SIG-M5 treated with dmso at 0.1 percent for 504 hours (cell line): ENCODE results near the gene CAVIN4.

Experiments used
- DNase-seq: peaks from one replicate; lab custom pipeline; 2025; ENCODE audit not compliant: unreplicated experiment; lab: John Stamatoyannopoulos, UW

CAVIN4 gene, protein sequence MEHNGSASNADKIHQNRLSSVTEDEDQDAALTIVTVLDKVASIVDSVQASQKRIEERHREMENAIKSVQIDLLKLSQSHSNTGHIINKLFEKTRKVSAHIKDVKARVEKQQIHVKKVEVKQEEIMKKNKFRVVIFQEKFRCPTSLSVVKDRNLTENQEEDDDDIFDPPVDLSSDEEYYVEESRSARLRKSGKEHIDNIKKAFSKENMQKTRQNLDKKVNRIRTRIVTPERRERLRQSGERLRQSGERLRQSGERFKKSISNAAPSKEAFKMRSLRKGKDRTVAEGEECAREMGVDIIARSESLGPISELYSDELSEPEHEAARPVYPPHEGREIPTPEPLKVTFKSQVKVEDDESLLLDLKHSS

DNA sequence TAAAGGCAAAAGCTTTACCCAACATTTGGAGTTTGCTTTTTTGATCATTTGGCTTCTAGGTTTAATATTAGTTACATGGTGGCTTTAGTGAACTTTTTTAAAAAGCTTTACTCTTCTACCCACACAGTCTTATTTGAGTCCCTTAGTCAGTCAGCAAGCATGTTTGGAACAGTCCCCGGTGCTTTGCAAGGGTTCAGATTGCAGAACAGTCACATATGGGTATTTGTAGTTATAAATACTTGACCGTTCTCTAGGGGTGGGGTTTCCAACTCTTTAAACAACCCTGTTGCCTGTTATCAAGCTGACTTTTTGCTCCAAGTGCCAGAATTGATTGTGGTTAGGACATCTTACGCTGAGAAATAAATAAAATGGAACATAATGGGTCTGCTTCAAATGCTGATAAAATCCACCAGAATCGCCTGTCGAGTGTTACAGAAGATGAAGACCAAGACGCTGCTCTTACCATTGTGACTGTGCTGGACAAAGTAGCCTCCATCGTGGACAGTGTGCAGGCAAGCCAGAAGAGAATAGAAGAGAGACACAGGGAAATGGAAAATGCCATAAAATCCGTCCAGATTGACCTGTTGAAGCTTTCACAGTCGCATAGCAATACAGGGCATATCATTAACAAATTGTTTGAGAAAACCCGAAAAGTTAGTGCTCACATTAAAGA, at the start of gene CAVIN4:
Gene CAVIN4, plus strand, starts transcription at position 304 of the 673 bp plus-strand sequence. Its CDS starts 65 bp downstream, at position 369.
- DNase-seq = no peak

DNA sequence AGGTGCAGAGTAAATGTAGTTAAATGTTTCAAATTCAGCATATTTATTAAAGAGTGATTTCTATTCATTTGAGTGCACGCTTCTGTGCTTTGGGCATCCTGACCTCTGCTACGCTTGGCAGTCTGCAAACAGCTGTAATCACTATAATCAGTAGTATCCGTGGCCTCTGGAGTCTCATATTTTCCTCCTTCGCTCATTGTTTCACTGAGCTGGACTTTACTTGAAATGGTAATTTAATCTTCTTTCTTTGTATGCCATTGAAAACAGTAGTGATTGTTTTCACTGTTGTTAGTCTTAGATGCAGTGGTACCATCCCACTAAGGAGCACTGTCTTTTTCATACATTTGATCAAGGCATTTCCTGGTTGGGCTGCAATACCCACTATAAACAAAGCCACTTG, 43.5 kb upstream of the CAVIN4 start:
- no peak for DNase-seq

DNA sequence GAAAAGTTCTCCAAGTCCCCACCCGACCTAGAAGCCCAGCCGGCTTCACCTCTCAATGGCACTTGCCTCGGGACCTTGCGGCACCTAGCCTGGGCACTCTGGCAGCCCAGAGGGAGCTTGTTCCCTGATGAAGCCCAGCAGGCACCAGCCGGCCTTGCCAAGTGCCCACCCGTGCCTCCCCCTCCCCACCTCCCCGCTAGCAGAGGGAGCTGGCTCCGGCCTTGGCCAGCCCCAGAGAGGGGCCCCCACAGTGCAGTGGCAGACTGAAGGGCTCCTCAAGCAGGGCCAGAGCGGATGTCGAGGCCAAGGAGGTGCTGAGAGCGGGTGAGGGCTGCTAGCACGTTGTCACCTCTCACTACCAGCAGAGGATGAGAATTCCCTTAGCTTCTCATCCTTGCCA, 37.6 kb upstream of the CAVIN4 start:
- no peak for DNase-seq

DNA sequence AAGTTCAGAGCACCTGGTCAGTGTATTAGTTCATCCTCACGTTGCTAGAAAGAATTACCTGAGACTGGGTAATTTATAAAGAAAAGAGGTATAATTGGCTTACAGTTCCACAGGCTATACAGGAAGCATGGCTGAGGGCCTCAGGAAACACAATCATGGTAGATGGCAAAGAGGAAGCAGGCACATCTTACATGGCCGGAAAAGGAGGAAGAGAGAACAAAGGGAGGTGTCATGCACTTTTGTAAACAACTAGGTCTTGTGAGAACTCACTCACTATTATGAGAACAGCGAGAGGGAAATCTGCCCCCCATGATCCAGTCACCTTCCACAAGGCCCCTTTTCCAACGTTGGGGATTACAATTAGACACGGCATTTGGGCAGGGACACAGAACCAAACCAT, 28.8 kb upstream of the CAVIN4 start:
- no peak for DNase-seq

DNA sequence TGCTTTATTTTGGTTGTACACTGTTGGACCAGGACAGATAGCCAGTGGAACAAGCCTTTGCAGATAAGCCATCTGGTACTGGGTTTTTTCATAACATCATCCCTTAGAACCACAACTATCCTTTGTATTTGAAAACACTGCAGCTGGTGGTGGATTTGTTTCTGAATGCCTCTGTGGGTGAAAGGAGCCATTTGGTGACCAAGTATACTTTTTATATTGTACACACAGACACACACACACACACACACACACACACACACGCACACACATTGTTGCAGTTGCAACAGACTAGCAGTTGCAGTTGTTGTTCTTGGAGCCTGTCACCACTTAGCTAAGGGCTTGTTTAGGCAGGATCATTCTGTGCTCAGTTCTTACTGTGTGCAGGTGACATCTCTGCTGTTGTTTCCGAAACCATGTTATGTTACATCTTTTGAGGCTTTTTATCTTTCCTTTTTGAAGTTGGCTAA, 22.9 kb upstream of the CAVIN4 start:
- DNase-seq = no peak

DNA sequence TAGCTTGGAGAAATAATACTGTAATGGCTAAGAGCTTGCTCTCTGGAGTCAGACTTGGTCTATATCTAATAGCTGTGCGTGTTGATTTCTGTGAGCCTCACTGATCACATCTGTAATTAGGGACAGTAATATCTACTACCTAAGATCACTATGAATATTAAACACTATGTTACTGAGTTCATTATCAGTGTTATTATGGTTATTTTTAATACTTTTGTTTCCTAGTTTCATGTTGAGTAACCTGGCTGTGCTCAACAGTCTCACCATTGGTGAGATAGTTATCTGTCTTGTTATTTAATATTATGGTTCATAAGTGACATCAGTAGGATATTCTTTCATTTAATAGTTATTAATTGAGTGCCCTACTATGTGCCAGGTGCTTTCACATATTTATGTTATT, 22.4 kb upstream of the CAVIN4 start:
- no peak for DNase-seq

DNA sequence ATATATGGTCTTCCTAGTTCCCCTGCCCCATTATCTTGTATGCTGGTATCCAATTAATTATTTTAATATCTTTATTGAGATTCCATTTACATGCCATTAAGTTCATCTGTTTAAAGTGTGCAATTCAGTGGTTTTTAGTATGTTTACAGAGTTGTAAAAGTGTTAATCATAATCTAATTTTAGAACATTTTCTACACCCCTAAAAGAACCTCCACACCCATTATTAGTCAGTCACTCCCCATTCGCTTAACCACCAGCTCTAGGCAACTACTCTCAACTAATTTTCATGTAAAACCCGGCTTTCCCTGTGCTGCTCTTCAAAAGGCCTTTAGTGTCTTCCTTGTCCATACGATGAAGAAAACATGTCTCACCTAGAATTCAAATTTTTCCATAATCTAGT, 20.8 kb upstream of the CAVIN4 start:
- DNase-seq = no peak

DNA sequence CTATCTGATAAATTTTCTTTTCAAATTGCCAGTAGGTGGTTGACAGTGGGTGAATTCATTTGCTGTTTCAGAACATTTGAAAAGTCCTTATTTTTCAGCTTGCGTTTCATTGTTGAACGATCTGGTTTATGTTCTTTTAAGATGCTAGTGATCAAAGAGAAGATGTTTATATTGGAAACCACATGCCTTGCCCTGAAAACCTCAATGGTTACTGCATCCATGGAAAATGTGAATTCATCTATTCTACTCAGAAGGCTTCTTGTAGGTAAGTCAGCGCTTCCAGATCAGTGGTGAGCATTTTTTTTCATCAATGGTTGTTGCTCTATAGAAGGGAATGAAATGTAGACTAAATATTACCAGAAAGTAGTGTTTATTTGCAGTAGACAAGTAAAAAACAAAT, 16.6 kb upstream of the CAVIN4 start:
- no peak for DNase-seq

DNA sequence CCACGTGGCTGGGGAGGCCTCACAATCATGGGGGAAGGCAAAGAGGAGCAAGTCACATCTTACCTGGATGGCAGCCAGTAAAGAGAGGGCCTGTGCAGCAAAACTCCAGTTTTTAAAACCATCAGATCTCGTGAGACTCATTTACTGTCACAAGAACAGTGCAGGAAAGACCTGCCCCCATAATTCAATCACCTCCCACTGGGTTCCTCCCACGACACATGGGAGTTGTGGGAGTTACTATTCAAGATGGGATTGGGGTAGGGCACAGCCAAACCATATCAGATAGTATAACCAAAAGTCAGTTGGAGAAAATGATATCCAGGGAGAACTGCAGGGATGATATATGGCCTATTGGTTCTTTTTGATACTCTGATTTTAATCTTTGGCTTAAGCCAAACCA, 10.0 kb upstream of the CAVIN4 start:
- no peak for DNase-seq

DNA sequence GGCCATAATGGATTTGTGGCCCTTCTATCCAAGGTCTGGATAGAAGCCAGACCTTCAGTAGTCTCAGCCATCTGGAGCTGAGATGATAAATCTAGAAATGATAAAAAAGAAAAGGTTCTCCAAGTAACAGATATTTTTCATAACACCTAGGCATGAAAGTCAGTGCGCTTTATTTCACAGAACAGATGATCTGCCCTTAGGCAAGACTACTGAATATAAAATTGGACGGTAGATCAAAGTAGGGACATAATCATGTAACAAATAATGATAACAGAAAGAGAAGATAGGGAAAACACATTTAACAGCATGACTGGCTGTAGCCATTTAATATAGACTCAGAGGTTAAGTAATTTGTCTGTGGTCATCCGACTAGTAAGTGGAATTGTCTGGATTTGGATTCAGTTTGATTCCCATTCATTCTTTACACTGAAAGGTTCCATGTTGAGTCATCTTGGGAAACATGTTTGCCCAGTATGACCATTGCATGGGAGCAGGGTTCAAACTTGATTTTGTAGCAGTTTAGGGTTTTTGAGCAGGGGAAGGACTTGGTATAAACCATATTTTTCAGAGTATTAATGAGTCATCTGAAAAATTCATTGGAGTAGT, 4.1 kb upstream of the CAVIN4 start:
- DNase-seq = no peak

DNA sequence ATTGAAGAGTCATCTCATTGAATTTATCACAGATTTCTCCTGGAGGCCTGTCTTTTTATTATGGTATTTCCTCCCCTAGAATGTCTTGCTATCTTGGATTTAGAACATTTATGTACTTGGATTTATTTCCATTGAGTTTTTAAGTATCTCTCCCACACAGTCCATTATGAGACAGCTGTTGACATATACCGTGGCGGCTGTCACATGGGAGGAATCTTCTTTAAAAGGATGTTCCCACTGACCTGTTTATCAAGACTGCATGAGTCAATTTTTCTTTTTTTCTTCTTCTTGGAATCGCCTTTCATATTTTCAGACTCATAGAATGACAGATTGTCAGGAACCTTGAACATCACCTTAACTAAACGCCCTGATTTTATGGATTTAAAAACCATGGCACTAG, 2.9 kb upstream of the CAVIN4 start:
- no peak for DNase-seq

DNA sequence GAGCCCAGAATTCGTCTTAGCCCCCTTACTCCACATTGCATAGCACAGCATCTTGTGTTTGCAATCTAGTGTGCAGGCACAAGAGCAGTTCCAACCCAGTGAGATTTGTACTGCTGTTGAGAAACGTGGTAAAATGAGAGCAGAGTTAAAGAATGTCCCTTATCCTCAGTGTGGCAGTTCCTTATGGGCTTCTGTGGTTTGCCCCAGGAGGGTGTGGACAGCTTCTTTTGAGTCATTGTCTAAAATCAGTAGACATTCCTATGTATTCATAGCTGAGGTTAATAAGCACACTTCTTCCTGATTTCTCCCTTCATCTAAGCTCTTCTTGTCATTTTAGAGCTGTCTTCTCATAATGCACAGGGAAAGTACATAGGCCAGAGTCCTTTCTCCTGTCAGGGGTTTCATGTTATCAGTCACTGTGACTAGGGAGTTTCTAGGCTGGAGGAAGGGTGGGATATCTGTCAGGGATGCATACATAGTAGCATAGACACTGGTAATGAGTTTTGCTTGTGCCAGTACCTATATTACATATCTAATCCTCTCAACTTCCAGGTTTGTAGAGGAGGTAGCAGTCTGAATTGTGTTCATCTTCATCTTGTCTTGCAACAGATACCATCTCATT, 2.0 kb upstream of the CAVIN4 start:
- no peak for DNase-seq

DNA sequence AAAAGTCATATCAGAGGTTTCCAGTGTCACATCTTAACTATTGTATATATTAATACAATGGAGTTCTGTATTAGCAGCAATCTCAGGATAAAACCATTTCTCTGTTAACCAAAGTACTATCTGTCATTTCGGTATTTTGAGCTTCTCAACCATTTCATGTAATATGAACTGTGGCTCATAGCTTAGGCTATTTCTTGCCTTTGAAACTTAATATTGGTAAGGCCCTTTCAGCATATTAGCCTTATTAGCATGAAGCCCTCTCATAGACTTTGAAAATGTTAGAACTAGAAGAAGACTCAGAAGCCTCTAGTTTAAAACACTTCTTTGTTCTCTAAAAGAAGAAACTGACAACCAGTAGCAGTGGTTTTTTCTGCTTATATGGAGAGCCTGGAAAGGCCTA, 731 bp downstream of the CAVIN4 start:
- DNase-seq = no peak

DNA sequence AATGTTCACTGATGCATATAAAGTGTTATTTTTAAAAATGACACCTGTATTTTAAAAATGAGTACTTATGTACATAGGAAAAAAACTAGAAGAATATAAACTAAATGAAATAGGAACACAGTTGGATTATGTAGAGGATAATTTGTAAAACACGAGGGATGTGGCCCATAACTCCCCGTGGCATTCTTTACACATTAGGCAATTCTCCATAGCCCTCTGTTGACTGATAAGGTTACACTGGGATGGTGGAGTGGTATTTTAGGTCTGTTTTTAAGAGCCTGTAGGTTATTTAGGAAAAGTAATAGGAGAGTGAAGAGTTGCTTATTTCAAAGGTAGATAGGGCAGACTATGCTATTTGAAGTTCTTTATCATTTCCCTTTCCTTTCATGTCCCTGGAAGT, 1.8 kb downstream of the CAVIN4 start:
- DNase-seq = no peak

DNA sequence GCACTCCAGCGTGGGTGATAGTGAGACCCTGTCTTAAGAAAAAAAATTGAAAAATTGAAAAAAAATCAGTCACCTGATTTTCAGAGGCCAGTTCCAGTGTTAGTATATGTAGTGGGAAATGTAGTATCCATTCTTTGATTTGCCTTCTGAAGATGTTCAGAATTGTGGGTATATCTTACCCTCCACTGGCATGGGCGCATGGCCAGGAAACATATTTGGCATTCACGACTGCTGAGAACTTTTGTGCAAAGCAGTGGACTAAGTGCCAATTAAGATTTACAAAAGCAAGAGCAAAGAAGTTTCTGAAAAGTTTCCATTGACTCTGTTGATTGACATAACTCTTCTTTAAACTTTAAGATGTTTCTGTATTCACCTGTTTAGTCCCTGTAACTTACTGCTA, 2.4 kb downstream of the CAVIN4 start:
- DNase-seq = no peak

DNA sequence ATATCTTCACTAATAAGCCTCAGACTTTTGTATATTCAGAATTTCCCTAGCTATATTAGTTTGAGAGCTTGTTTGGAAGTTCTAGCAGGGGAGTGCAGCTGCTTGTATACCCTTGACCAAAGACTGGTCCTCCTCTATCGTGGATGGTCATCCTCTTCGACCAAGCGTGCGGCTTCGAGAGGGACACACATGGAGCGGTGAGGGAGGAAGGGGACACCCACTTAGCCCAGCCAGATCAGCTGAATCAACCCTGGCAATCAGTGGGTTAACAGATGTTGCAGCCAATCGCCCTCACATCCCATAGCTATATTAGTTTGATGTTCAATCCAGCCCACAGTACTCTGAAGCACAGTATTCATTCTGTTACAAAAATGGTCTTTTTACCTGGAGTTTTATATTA, 3.2 kb downstream of the CAVIN4 start:
- no peak for DNase-seq

DNA sequence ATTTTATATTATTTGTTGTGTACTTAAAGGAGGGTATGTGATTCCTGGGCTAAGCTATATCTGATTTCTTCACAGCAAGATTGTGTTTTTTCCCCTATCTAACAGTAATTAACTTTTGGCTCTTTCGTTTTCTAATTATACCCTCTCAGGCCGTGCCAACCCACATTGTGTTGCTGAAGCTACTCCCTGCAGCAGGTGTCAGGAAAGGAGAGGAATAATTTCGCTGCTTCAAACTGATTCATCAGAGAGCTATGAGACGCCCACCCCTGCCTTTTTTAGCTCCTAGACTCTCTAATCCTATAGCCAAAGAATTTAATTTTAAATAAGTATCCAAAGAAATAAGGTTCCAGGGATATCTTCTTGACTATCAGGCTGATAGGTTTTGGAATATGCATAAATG, 3.8 kb downstream of the CAVIN4 start:
- DNase-seq = no peak

DNA sequence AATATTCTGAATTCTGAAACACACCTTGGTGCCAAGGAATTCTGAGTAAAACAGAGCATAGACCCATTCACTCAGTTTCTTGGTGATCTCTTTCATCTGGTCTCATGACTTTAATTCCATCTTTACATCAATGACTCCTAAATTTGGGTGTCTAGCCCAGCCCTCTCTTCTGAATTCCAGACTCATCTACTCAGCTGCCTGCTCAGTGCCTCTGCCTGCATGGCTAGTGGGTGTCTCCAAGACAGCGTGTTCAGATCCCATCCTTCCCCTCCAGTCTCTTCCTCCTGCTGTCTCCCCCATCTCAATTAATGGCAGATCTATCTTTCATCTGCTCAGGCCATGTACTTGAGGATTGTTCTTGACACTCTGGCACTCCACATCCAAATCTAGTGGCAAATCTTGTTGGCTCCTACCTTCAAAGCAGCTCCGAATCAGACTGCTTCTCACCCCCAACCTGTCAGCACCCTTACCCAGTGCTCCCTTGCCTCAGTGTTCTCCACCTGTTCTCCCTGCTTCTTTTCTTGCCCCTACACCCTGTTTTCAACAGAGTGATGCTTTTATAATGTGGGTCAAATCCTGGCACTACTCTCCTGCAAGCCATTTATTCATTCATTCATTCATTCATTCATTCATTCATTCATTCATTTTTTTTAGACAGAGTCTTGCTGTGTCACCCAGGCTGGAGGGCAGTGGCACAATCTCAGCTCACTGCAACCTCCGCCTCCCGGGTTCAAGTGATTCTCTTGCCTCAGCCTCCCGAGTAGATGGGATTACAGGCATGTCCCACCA, 5.3 kb downstream of the CAVIN4 start:
- DNase-seq = no peak

DNA sequence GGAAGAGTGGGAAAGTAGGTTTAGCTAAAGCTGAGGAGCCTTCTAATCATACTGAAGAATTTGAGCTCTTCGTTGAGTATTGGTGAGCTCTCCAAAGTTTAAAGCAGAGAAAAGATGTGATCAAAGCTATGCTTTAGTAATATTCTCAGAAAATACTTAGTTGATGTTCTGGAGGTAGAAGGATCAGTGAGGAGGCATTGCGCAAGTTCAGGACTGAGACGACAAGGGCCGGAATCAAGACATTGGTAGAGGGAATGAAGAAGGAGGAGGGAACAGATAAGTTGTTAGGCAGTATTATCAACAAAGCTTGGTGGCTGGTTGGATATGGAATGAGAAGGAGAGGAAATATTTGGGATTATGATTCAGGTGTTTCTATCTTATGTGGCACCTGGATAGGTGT, 7.1 kb downstream of the CAVIN4 start:
- DNase-seq = no peak

DNA sequence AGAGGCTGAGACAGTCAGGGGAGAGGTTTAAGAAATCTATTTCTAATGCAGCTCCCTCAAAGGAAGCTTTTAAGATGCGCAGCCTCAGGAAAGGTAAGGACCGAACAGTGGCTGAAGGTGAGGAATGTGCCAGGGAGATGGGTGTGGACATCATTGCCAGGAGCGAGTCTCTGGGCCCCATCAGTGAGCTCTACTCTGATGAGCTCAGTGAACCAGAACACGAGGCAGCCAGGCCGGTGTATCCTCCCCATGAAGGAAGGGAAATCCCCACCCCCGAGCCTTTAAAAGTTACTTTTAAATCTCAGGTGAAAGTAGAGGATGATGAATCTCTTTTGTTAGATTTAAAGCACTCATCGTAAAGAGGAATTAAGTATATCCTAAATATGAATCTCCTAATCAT, 8.2 kb downstream of the CAVIN4 start:
- DNase-seq = no peak

DNA sequence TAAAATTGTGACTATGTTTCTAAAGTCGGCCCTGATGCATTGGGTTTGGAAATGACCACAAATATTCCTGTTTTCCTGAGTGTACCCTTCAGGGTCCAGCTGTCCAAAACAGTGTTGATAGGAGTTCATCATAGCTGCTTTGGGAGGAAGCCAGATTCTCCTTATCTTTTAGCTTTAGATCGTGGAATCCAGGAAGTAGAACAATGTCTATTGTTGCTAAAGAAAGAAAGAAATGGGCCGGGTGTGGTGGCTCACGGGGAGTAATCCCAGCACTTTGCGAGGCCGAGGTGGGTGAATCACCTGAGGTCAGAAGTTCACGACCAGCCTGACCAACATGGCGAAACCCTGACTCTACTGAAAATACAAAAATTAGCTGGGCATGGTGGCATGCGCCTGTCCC, 9.5 kb downstream of the CAVIN4 start:
- DNase-seq = no peak
